ENCODE results near the gene RBBP4.
"Not testable (repeated sequence)": the region's sequence is repeated elsewhere in the genome, so short reads cannot be mapped to it uniquely, and the experiment has no call there.

The RBBP4 gene

GRCh38 chr1:32665915-32666314 lies 14.9 kb downstream of the RBBP4 start:
- no peak overlapping the region for H3K4me3 ChIP-seq (ENCODE audit: low read depth, low read length)
- TF ChIP-seq, protein P1, sequence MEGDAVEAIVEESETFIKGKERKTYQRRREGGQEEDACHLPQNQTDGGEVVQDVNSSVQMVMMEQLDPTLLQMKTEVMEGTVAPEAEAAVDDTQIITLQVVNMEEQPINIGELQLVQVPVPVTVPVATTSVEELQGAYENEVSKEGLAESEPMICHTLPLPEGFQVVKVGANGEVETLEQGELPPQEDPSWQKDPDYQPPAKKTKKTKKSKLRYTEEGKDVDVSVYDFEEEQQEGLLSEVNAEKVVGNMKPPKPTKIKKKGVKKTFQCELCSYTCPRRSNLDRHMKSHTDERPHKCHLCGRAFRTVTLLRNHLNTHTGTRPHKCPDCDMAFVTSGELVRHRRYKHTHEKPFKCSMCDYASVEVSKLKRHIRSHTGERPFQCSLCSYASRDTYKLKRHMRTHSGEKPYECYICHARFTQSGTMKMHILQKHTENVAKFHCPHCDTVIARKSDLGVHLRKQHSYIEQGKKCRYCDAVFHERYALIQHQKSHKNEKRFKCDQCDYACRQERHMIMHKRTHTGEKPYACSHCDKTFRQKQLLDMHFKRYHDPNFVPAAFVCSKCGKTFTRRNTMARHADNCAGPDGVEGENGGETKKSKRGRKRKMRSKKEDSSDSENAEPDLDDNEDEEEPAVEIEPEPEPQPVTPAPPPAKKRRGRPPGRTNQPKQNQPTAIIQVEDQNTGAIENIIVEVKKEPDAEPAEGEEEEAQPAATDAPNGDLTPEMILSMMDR (IDR thresholded peaks at IDR 0.05; ENCODE audit: borderline replicate concordance, insufficient read depth, low read depth, low read length) = no peak

GRCh38 chr1:32666901-32667566 lies 16.0 kb downstream of the RBBP4 start:
- no peak overlapping the region for H3K4me3 ChIP-seq (ENCODE audit: low read depth, low read length)
- TF ChIP-seq, protein P1 (IDR thresholded peaks at IDR 0.05; ENCODE audit: borderline replicate concordance, insufficient read depth, low read depth, low read length) = no peak

DNA sequence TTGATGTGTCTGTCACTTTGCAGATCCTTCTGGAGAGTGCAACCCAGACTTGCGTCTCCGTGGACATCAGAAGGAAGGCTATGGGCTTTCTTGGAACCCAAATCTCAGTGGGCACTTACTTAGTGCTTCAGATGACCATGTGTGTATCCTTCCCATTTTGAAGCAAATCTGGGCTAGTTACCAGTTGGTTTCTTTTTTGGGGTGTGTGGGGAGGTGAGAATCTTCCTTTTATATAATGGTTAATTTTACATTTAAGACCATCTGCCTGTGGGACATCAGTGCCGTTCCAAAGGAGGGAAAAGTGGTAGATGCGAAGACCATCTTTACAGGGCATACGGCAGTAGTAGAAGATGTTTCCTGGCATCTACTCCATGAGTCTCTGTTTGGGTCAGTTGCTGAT lies 17.7 kb downstream of the RBBP4 start:
- H3K4me3 ChIP-seq (ENCODE audit: low read depth, low read length) = not testable (repeated sequence)

DNA sequence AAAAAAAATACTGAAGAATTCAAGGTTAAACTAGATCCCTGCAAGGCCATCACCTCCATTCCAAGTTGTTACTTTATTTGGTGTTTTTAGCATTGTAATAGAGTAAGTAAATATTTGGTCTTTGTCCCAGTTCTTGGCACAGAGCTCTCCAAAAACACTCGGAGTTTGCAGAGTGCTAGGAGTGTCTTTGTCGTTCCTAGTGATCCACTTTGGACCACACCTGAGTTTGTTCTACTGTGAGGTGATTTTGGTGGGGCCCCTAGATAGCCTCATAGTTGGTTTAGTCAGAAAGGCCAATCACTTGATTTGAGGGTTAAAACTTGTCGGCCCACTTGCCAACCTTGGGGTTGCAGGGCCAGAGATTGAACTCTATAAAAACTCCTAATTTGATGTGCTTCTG lies 25.9 kb downstream of the RBBP4 start:
- TF ChIP-seq, protein P1 (IDR thresholded peaks at IDR 0.05; ENCODE audit: borderline replicate concordance, insufficient read depth, low read depth, low read length) = no peak
- no peak overlapping the region for H3K4me3 ChIP-seq (ENCODE audit: low read depth, low read length)

- H3K4me3 ChIP-seq (ENCODE audit: low read depth, low read length) = not testable (repeated sequence)
Observed at GRCh38 chr1:32679993-32680392, 29.0 kb downstream of the RBBP4 start.

GRCh38 chr1:32680642-32681041 lies 29.6 kb downstream of the RBBP4 start:
- H3K4me3 ChIP-seq (ENCODE audit: low read depth, low read length) = no peak overlapping the region
- TF ChIP-seq, protein P1 (IDR thresholded peaks at IDR 0.05; ENCODE audit: borderline replicate concordance, insufficient read depth, low read depth, low read length) = no peak

GRCh38 chr1:32681509-32681908 lies 30.5 kb downstream of the RBBP4 start:
- TF ChIP-seq, protein P1 (IDR thresholded peaks at IDR 0.05; ENCODE audit: borderline replicate concordance, insufficient read depth, low read depth, low read length) = no peak

GRCh38 chr1:32681999-32682398 lies 31.0 kb downstream of the RBBP4 start:
- H3K4me3 ChIP-seq (ENCODE audit: low read depth, low read length) = no peak overlapping the region
- TF ChIP-seq, protein P1 (IDR thresholded peaks at IDR 0.05; ENCODE audit: borderline replicate concordance, insufficient read depth, low read depth, low read length) = no peak

More at GRCh38 chr1:32681509-32681908, 30.5 kb downstream of the RBBP4 start:
- no peak overlapping the region for H3K4me3 ChIP-seq (ENCODE audit: low read depth, low read length)
